ENCODE results near the gene IGSF8.

- no peak for TF ChIP-seq CTCF (IDR thresholded peaks at IDR 0.05)
- no peak for TF ChIP-seq POLR2A (IDR thresholded peaks at IDR 0.05)
- TF ChIP-seq EP300 (IDR thresholded peaks at IDR 0.05): no peak
These were observed 6.1 kb upstream of the IGSF8 start for GRCh38 chr1:160104486-160104885.

Measured in ovary (tissue), 3 donors.